ENCODE results near the gene ZNF226. TPM values are rescaled to one million over a fixed set of nuclear protein-coding genes. Genes with fewer than 3 reads are reported as not detected.
"Not testable (repeated sequence)": the region's sequence is repeated elsewhere in the genome, so short reads cannot be mapped to it uniquely, and the experiment has no call there.

Gene ZNF226
- polyA plus RNA-seq, 3 donors, result 28.4 to 31.2 (median 30.0) TPM

GRCh38 chr19:44207126-44207803 is 42.4 kb downstream of the ZNF226 start:
- DNase-seq (ENCODE audit: low read depth in 3 of 3, low spot score in 2 of 3), result peak; percentile 88 to 95 (median 90)

GRCh38 chr19:44212250-44212865 is 47.5 kb downstream of the ZNF226 start, which contains the start of gene ZNF227:
Gene ZNF227, plus strand, starts transcription at chr19:44212532. Its CDS starts 5,261 bp downstream, at chr19:44217793.
- peak; percentile 85 to 91 (median 90) for DNase-seq (ENCODE audit: low read depth in 3 of 3, low spot score in 2 of 3)

GRCh38 chr19:44212866-44213346 is 48.0 kb downstream of the ZNF226 start:
- DNase-seq (ENCODE audit: low read depth in 3 of 3, low spot score in 2 of 3), result peak in 2 of 3 donors; percentile 6 to 38

- DNase-seq (ENCODE audit: low read depth in 3 of 3, low spot score in 2 of 3), result not testable (repeated sequence)
Observed at GRCh38 chr19:44219926-44220325, 55.0 kb downstream of the ZNF226 start.

GRCh38 chr19:44220761-44221160 is 55.9 kb downstream of the ZNF226 start:
- DNase-seq (ENCODE audit: low read depth in 3 of 3, low spot score in 2 of 3), result not testable (repeated sequence)

GRCh38 chr19:44221291-44221690 is 56.4 kb downstream of the ZNF226 start:
- not testable (repeated sequence) for DNase-seq (ENCODE audit: low read depth in 3 of 3, low spot score in 2 of 3)

Other genes starting within 250 kb of the ZNF226 start
- 10 to 100 TPM; 25.6 to 30.9 (median 29.0) TPM for gene ZNF45, start 229.8 kb upstream of the ZNF226 start, polyA plus RNA-seq (ENCODE audit: insufficient read length in 3 of 3)
- gene ZNF221, start 213.9 kb upstream of the ZNF226 start, polyA plus RNA-seq (ENCODE audit: insufficient read length in 3 of 3), result 1 to 10 TPM; 5.0 to 7.5 (median 6.2) TPM
- 10 to 100 TPM; 14.8 to 18.7 (median 15.8) TPM for gene ZNF155, start 180.9 kb upstream of the ZNF226 start, polyA plus RNA-seq (ENCODE audit: insufficient read length in 3 of 3)
- gene ZNF230, start 162.1 kb upstream of the ZNF226 start, polyA plus RNA-seq (ENCODE audit: insufficient read length in 3 of 3), result 1 to 10 TPM; 6.8 to 7.5 (median 7.3) TPM
- gene ZNF222, start 139.7 kb upstream of the ZNF226 start, polyA plus RNA-seq (ENCODE audit: insufficient read length in 3 of 3), result 10 to 100 TPM in 2 of 3 donors, 1 to 10 TPM in 1; 10.0 to 10.9 (median 10.2) TPM
- gene ZNF223, start 113.1 kb upstream of the ZNF226 start, polyA plus RNA-seq (ENCODE audit: insufficient read length in 3 of 3), result 10 to 100 TPM; 12.7 to 15.5 (median 13.1) TPM
- gene ZNF284, start 92.9 kb upstream of the ZNF226 start, polyA plus RNA-seq (ENCODE audit: insufficient read length in 3 of 3), result 1 to 10 TPM; 3.5 to 4.3 (median 3.9) TPM
- gene ZNF224, start 70.7 kb upstream of the ZNF226 start, polyA plus RNA-seq (ENCODE audit: insufficient read length in 3 of 3), result 10 to 100 TPM; 24.9 to 26.2 (median 25.9) TPM
- 10 to 100 TPM; 10.9 to 12.1 (median 11.2) TPM for gene ZNF225, start 51.7 kb upstream of the ZNF226 start, polyA plus RNA-seq (ENCODE audit: insufficient read length in 3 of 3)
- gene ZNF234, start 23.5 kb upstream of the ZNF226 start, polyA plus RNA-seq (ENCODE audit: insufficient read length in 3 of 3), result 10 to 100 TPM; 13.1 to 14.6 (median 13.5) TPM
- gene ZNF227, start 47.4 kb downstream of the ZNF226 start, polyA plus RNA-seq (ENCODE audit: insufficient read length in 3 of 3), result 10 to 100 TPM; 26.7 to 29.8 (median 29.8) TPM
- 1 to 10 TPM; 6.4 to 7.3 (median 7.3) TPM for gene ZNF233, start 94.8 kb downstream of the ZNF226 start, polyA plus RNA-seq (ENCODE audit: insufficient read length in 3 of 3)
- 10 to 100 TPM; 12.5 to 14.6 (median 13.2) TPM for gene ZNF235, start 139.9 kb downstream of the ZNF226 start, polyA plus RNA-seq (ENCODE audit: insufficient read length in 3 of 3)
- gene ZNF112, start 191.6 kb downstream of the ZNF226 start, polyA plus RNA-seq (ENCODE audit: insufficient read length in 3 of 3), result 10 to 100 TPM; 13.1 to 15.8 (median 14.3) TPM
- 10 to 100 TPM; 10.7 to 13.6 (median 13.0) TPM for gene ZNF285, start 236.5 kb downstream of the ZNF226 start, polyA plus RNA-seq (ENCODE audit: insufficient read length in 3 of 3)